Limb (tissue), 2 donors: ENCODE results near the gene LEMD3.
A peak's percentile ranks its signal among the peaks of the same experiment; 100 is the strongest.

Source experiments
- DNase-seq, 2 donors: peaks; one replicate each; pipeline ENCODE4 v3.0.0-alpha.2; 2016; ENCODE audit errors: extremely low spot score in 2 of 2

LEMD3 gene

DNA sequence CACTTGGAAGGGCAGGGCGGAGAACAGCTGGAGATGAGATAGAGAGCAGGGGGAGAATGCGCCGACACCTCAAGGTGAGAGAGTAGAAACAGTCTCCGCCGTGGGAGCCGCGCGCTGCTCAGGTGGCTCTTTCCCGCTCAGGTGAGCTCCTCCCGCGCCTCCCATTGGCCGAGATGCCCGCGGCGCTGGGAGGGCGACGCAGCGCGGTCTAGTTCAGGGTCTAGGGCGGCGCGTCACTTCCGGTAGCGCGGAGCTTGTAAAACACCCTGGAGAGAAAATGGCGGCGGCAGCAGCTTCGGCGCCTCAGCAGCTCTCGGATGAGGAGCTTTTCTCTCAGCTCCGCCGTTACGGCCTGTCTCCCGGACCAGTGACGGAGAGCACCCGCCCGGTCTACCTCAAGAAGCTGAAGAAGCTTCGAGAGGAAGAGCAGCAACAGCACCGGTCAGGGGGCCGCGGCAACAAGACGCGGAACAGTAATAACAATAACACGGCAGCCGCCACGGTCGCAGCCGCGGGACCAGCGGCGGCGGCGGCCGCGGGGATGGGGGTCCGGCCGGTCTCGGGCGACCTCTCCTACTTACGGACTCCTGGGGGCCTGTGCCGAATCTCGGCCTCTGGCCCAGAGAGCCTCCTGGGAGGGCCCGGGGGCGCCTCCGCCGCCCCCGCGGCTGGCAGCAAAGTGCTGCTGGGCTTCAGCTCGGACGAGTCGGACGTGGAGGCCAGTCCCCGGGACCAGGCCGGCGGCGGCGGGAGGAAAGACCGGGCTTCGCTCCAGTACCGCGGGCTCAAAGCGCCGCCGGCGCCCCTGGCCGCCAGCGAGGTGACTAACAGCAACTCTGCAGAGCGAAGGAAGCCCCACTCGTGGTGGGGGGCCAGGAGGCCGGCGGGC lies at the start of gene LEMD3:
Gene LEMD3, plus strand, starts transcription at position 264 of the 889 bp plus-strand sequence. Its CDS starts 14 bp downstream, at position 278.
- peak; percentile 93 to 95 for DNase-seq

GRCh38 chr12:65121049-65121955 lies 48.1 kb upstream of the LEMD3 start, which contains the start of gene WIF1:
Gene WIF1, minus strand, starts transcription at chr12:65121305. Its CDS starts 114 bp downstream, at chr12:65121191.
- peak in 1 of 2 donors; percentile 75 for DNase-seq

DNA sequence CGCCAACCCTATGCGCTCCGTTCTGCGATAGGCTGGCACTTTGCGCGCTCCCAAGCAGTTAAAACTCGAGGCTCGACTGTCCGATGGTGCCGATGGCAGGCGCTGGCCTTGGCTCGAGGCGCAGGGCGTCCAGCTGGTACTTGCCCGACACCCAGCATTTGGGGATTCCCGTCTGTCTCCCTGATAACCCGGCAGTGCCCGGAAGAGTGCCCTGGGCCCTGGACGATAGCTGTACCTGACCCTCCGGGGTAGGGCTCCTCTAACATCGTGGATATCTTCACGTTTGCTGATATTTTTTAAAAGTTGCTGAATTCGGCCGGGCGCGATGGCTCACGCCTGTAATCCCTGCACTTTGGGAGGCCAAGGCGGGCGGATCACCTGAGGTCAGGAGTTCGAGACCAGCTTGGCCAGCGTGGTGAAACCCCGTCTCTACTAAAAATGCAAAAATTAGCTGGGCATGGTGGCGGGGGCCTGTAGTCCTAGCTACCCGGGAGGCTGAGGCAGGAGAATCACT lies 47.4 kb upstream of the LEMD3 start:
- no peak for DNase-seq

DNA sequence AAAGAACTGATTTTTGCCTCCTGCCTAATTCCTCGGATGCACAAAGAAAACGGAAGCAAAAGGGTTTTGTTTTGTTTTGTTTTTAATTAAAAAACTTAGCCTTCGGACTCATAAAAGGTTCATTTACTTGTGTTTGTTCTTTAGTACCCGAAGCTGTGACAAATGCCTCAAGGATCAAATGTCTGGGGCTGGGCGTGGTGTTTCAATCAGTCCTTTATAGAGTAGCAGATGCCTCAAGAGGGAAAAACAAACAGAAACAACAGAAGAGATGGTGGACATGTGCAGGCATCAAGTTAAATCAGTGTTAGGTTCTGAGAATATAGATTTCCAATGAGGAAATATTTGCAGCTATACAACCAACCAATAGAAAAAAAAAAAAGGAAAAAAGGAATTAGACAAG lies 46.7 kb upstream of the LEMD3 start:
- no peak for DNase-seq

DNA sequence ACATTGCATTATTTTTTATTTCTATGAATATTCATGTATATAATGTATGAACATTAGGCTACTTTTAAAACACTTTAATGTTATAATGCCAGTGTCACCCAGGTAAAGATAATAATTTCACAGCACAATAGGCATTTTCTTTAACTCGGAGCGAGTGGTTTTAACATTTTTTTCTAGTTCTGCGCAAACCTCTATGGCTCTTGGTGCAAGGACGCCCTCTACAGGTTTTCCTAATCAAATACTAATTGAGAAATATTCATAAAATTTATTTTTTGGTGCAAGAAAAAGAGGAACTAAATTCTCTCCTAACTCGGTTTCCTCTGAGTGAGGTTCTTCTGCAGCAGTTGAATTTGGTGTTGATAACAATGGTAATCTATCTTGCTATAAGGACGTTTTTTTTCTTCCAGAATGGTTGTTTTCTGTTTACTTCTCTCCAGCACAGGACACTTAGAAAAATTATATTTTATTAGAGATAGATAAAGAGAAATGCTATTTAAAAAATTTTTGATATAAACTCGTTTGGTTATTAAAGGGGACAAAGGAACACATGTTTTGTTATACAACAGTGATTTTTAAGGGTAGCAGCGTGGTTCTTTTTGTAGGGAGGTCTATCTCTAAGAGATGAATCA lies 45.8 kb upstream of the LEMD3 start:
- DNase-seq, result peak in 1 of 2 donors; percentile 64

DNA sequence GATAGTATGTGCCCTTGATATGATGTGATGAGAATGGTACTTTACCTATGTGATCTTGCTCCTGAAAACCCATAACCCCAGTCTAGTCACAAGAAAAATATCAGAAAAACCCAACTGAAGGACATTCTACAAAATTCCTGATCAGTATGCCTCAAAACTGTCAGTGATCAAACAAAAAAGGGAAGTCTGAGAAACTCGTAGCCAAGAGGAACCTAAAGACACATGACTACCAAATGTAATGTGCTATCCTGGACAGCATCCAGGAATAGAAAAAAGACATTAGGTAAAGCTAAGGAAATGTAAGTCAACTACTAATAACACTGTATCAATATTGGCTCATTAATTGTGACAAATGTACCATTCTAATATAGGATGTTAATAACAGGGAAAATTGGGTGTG lies 44.1 kb upstream of the LEMD3 start:
- DNase-seq, result no peak

DNA sequence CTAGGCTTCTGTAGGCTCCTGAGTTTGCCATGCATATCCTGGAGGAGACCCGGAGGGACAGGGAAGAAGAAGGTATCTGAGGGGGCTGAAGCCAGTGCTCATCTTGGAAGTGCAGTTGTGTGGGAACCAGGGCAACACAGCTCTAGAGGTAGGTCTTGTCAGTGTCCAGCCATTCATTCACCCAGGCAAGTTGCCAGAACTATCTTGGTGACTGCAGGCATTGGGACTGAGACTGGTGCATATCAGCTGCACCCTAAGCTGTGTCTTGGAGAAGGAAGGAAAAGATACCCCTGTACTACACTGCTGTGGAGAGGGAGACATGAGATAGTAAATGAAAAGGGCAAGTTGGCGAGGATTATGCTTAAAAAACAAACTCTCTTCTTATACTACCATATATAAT lies 43.4 kb upstream of the LEMD3 start:
- no peak for DNase-seq

GRCh38 chr12:65126482-65126881 lies 42.9 kb upstream of the LEMD3 start:
- DNase-seq, result no peak

DNA sequence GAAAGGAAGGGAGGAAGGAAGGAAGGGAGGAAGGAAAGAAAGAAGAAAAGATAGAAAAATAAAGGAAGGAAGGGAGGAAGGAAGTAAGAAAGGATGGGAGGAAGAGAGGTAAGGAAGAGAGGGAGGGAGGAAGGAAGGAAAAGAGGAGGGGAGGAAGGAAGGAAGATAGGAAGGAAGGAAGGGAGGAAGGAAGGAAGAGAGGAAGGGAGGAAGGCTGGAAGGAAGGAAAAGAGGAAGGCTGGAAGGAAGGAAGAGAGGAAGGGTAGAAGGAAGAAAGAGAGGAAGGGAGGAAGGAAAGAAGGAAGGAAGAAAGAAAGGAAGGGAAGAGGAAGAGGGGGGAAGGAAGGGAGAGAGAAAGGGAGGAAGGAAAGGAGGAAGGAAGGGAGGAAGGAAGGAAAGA lies 35.5 kb upstream of the LEMD3 start:
- DNase-seq, result no peak

GRCh38 chr12:65139389-65139788 lies 30.0 kb upstream of the LEMD3 start:
- no peak for DNase-seq

DNA sequence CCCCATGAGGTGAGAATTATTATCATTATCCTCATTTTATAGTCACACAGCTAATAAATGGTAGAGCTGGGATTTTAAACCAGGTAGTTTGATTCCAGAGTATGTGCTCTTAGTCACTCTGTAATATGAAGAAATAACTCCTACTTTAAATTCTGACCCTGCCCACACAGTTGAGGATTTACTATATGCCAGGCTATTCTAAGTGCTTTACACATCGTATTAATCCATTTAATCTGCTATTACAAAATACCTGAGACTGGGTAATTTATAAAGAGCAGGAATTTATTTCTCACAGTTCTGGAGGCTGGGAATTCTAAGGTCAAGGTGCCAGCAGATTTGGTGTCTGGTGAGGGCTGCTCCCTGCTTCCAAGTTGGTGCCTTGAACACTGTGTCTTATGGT lies 28.6 kb upstream of the LEMD3 start:
- no peak for DNase-seq

GRCh38 chr12:65147312-65147905 lies 22.0 kb upstream of the LEMD3 start:
- DNase-seq, result no peak

DNA sequence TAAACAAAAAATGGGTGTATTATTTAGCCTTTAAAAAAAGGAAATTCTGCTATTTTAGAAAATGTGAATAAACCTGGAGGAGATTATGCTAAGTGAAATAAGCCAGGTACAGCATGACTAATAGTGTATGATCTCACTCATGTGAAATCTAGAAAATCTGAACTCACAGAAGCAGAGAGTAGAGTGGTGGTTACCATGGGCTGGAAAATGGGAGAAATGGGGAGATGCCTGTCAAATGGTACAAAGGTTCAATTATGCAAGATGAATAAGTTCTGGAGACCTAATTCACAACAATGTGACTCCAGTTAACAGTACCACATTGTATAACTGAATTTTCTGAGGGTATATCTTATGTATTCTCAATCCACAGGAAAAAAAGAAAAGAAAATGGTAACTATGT lies 17.4 kb upstream of the LEMD3 start:
- no peak for DNase-seq

DNA sequence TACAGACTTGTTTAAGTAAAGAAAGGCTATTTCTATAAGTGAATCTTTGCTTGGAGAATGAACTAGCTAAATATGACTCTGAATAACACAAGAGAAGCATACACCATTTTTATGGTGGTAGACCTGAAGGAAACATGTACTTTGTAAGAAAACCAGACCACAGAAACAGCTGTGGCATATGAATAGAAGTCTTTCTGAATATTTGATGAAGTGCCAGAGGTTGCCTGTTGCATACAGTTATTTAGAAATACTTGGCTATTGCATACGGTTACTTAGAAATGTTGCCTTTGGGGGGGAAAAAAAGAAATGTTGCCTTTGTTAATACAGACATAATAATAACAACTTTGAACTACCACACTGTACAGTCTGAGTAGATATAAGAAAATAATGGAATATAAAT lies 16.8 kb upstream of the LEMD3 start:
- DNase-seq, result peak in 1 of 2 donors; percentile 18

DNA sequence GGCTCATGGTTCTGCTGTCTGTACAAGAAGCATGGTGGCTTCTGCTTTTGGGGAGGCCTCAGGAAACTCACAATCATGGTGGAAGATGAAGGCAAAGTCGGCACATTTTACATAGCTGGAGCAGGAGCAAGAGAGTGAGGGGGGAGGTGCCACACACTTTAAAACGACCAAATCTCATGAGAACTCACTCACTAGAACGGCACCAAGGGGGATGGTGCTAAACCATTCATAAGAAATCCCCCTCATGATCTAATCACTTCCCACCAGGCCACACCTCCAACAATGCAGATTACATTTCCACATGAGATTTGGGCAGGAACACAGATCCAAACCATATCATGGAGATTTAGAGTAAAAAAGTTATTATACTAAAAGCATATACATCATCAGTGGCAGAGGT lies 13.6 kb upstream of the LEMD3 start:
- DNase-seq, result no peak

DNA sequence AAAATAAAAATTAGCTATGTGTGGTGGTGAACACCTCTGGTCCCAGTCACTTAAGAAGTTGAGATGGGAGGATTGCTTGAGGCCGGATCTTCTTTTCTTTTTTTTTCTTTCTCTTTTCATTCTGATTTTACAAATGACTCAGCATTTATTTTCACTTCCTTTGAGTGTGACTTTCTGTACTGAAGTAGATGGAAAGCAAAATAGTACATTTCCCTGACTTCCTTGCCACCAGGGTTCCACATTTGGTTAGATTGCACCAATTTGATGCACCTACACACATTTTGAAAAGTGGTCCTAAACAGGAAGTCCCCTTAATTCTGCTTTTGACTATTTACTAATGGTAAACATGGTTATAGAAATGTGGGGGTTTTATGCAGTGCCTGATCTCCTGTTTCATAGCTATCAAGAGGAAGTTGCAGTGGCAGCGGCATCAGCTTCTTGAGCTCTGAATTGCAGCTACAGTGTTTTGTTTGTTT lies 13.0 kb upstream of the LEMD3 start:
- no peak for DNase-seq

DNA sequence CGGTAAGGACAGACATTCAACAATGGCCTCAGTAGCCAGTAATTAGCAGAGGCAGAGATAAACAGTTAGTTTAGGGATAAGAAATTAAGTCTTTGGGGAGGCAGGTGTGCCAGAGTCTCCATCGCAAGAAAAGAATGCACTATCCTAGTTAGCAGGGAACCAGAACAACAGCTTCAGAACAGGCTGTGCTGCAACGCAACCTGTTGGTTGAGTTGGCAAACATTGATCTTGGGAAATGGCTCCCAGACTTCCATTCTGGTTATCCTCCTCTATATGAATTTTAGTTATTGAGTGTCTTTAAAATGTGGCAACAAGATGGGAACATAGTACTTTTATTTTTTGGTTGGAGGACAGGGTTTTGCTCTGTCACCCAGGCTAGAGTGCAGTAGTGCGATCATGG lies 12.3 kb upstream of the LEMD3 start:
- no peak for DNase-seq

- no peak for DNase-seq
Measured at GRCh38 chr12:65162609-65163008, 6.8 kb upstream of the LEMD3 start.

DNA sequence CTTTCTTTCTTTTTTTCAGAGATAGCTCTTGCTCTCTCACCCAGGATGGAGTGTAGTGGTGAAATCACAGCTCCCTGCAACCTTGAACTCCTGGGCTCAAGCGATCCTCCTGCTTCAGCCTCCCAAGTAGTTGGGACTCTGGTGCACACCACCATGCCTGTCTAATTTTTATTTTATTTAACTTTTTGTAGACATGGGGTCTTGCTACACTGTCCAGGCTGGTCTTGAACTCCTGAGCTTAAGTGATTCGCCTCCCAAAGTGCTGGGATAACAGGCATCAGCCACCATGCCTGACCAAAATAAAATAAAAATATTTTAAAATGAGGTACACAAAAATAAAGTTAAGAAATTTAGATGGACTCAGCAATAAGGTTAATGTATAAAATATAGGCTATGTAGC lies 5.1 kb upstream of the LEMD3 start:
- no peak for DNase-seq

DNA sequence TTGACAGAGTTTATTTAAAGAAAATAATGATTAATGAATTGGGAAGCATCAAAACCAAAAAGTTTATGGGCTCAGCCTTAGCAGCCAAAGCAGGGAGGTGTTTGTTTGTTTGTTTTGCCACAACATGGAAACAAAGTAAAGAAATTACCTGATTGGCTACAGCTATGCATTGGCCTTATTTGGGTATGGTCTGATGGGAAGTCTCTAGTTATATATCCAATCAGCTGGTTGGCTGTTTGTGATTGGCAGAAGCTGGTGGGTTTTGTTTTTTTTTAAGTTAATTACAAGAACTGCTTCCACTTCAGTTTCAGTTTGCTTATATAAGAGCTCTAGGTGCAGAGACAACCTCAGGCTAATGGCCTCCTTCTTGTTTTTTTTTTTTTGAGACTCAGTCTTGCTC lies 4.6 kb upstream of the LEMD3 start:
- DNase-seq, result no peak
